Prostate gland (tissue), 2 donors: ENCODE measurements around the gene POLG. TPM values are rescaled to one million over a fixed set of nuclear protein-coding genes. Genes with fewer than 3 reads are reported as not detected.

Experiments
- DNase-seq: peaks from one replicate; pipeline ENCODE4 v3.0.0-alpha.2; 2019; ENCODE audit warnings: low spot score
- H3K27ac ChIP-seq, 2 donors: fragments of 200-600 bp; sonication (generic); 2 replicates each; pipeline ENCODE4 v1.5.1; 2017 to 2019
- H3K27me3 ChIP-seq: fragments of 200-600 bp; sonication (generic); replicated peaks from 2 replicates; pipeline ENCODE4 v1.5.1; 2019; ENCODE audit not compliant: insufficient read depth
- H3K36me3 ChIP-seq, 2 donors: fragments of 200-600 bp; sonication (generic); 1 replicate in 1 of 2; 2 replicates in 1 of 2; pipeline versions ENCODE4 v1.5.1 to v1.8.1; 2017 to 2019
- H3K4me1 ChIP-seq: fragments of 200-600 bp; sonication (generic); replicated peaks from 2 replicates; pipeline ENCODE4 v1.5.1; 2019
- H3K4me3 ChIP-seq, 2 donors: fragments of 200-600 bp; sonication (generic); 2 replicates each; pipeline ENCODE4 v1.5.1; 2017 to 2019
- H3K9me3 ChIP-seq: fragments of 200-600 bp; sonication (generic); 2 replicates; pipeline ENCODE4 v1.5.1; 2017
- CTCF ChIP-seq, 4 experiments: fragments of 200-600 bp in 2 of 4; fragments of 450-650 bp in 2 of 4; sonication (generic) in 2 of 4; IDR thresholded peaks; 1 replicate in 3 of 4; 2 replicates in 1 of 4; pipeline ENCODE4 v1.5.1; 2016 to 2019; ENCODE audit warnings: antibody characterized with exemption in 4 of 4, mild to moderate bottlenecking in 2 of 4, moderate library complexity in 2 of 4
- POLR2A ChIP-seq: fragments of 450-650 bp; IDR thresholded peaks from one replicate; pipeline ENCODE4 v1.6.1; 2016; ENCODE audit warnings: antibody characterized with exemption, mild to moderate bottlenecking
- POLR2AphosphoS5 ChIP-seq: sonication (generic); formaldehyde crosslinking; IDR thresholded peaks from one replicate; pipeline ENCODE4 v1.6.1; 2017; ENCODE audit warnings: antibody characterized with exemption
- WGBS: methylation state at CpG from one replicate; pipeline ENCODE4 v1.1.5; 2018; 5-methylcytosine and 5-hydroxymethylcytosine counted together
- intact Hi-C: fragments of 100-400 bp; cut with DNase I; formaldehyde crosslinking; loops from one replicate; pipeline ENCODE4 v1.14.2; 2022
- total RNA-seq, 2 donors: library from RNA; depleted of rRNA; stranded (reverse); fragments of >200 nt; gene quantifications; one replicate each; pipeline ENCODE4 v1.1.0, GENCODE V29; 2016

The POLG gene
- total RNA-seq, 2 donors from 2014 or later: 54.3 to 92.0 TPM

- Histone ChIP-seq H3K27ac (no peak overlapping the region), H3K4me3 (no peak overlapping the region), H3K4me1 (no peaks in the 10 kb centered on the region), H3K27me3 (no peaks in the 10 kb centered on the region), H3K9me3 (no peaks in the 10 kb centered on the region), H3K36me3 (no peaks in the 10 kb centered on the region)
- 46% methylated on average over 10 of the region's 10 CpGs for WGBS
- DNase-seq: no peak
- no peak for TF ChIP-seq CTCF (IDR thresholded peaks at IDR 0.05)
- TF ChIP-seq POLR2AphosphoS5: no peak
- TF ChIP-seq POLR2A: no peak
- intact Hi-C loops: no loop called here
These were observed 12.1 kb upstream of the POLG start for GRCh38 chr15:89346516-89347231.

GRCh38 chr15:89345248-89345647 lies 10.6 kb upstream of the POLG start:
- H3K36me3 ChIP-seq: no peaks in the 10 kb centered on the region
- no peak overlapping the region for H3K27ac ChIP-seq
- intact Hi-C loops: no loop called here
- WGBS: 92% methylated on average over 4 of the region's 4 CpGs
- TF ChIP-seq POLR2AphosphoS5 (no peak), CTCF (IDR thresholded peaks at IDR 0.05) (no peak), POLR2A (no peak)
- no peak overlapping the region for H3K4me3 ChIP-seq
- no peak for DNase-seq
- H3K9me3 ChIP-seq: no peaks in the 10 kb centered on the region
- H3K4me1 ChIP-seq: no peaks in the 10 kb centered on the region
- no peaks in the 10 kb centered on the region for H3K27me3 ChIP-seq

- H3K4me3 ChIP-seq: no peak overlapping the region
- no peak for DNase-seq
- no peaks in the 10 kb centered on the region for H3K4me1 ChIP-seq
- H3K9me3 ChIP-seq: no peaks in the 10 kb centered on the region
- H3K27ac ChIP-seq: no peak overlapping the region
- no peaks in the 10 kb centered on the region for H3K27me3 ChIP-seq
- WGBS: 96% methylated on average over 3 of the region's 3 CpGs
- no peaks in the 10 kb centered on the region for H3K36me3 ChIP-seq
- TF ChIP-seq CTCF (IDR thresholded peaks at IDR 0.05): no peak
- TF ChIP-seq POLR2A: no peak
- no peak for TF ChIP-seq POLR2AphosphoS5
- intact Hi-C loops: no loop called here
These were observed 8.2 kb upstream of the POLG start for GRCh38 chr15:89342840-89343239.

- intact Hi-C loops: no loop called here
- DNase-seq: no peak
- H3K9me3 ChIP-seq: no peaks in the 10 kb centered on the region
- no peak overlapping the region for H3K4me3 ChIP-seq
- 72% methylated on average over 8 of the region's 8 CpGs for WGBS
- H3K4me1 ChIP-seq: no peaks in the 10 kb centered on the region
- H3K36me3 ChIP-seq: no peaks in the 10 kb centered on the region
- no peaks in the 10 kb centered on the region for H3K27me3 ChIP-seq
- TF ChIP-seq POLR2AphosphoS5 (no peak), POLR2A (no peak)
- H3K27ac ChIP-seq: no peak overlapping the region
These were observed 6.8 kb upstream of the POLG start for GRCh38 chr15:89341316-89342005.

GRCh38 chr15:89340573-89340972 lies 5.9 kb upstream of the POLG start:
- no peak for DNase-seq
- intact Hi-C loops: no loop called here
- Histone ChIP-seq H3K27ac (no peak overlapping the region), H3K27me3 (no peaks in the 10 kb centered on the region), H3K9me3 (no peaks in the 10 kb centered on the region), H3K4me1 (no peaks in the 10 kb centered on the region), H3K4me3 (no peak overlapping the region), H3K36me3 (no peaks in the 10 kb centered on the region)
- TF ChIP-seq POLR2A (no peak), CTCF (IDR thresholded peaks at IDR 0.05) (no peak)
- WGBS: 88% methylated on average over 7 of the region's 7 CpGs
